HG03135 (cell line): ENCODE results near the gene DTNBP1.

ENCODE experiments used
- ATAC-seq: cut with Tn5 transposase; IDR thresholded peaks from one replicate; pipeline ENCODE4 v1.9.1; 2021; ENCODE audit warnings: mild to moderate bottlenecking, moderate library complexity; ENCODE audit not compliant: unreplicated experiment

The DTNBP1 gene

GRCh38 chr6:15489261-15489962 is 173.4 kb downstream of the DTNBP1 start:
- ATAC-seq = no peak

GRCh38 chr6:15487262-15487661 is 175.6 kb downstream of the DTNBP1 start:
- no peak for ATAC-seq

- ATAC-seq = no peak
Observed at GRCh38 chr6:15485936-15486335, 176.9 kb downstream of the DTNBP1 start.

GRCh38 chr6:15484821-15485220 is 178.0 kb downstream of the DTNBP1 start:
- no peak for ATAC-seq

- ATAC-seq = no peak
Observed at GRCh38 chr6:15484140-15484539, 178.7 kb downstream of the DTNBP1 start.

GRCh38 chr6:15483060-15483459 is 179.8 kb downstream of the DTNBP1 start:
- ATAC-seq = no peak

- ATAC-seq = no peak
Observed at GRCh38 chr6:15481390-15482291, 181.2 kb downstream of the DTNBP1 start.

- ATAC-seq = no peak
Observed at GRCh38 chr6:15480525-15480924, 182.3 kb downstream of the DTNBP1 start.

GRCh38 chr6:15479761-15480160 is 183.1 kb downstream of the DTNBP1 start:
- ATAC-seq = no peak

GRCh38 chr6:15477746-15478145 is 185.1 kb downstream of the DTNBP1 start:
- ATAC-seq = no peak

- ATAC-seq = no peak
Observed at GRCh38 chr6:15476631-15477380, 186.0 kb downstream of the DTNBP1 start.

GRCh38 chr6:15475872-15476271 is 187.0 kb downstream of the DTNBP1 start:
- ATAC-seq = no peak

- no peak for ATAC-seq
Observed at GRCh38 chr6:15475261-15475660, 187.6 kb downstream of the DTNBP1 start.

- no peak for ATAC-seq
Observed at GRCh38 chr6:15474196-15474595, 188.6 kb downstream of the DTNBP1 start.

GRCh38 chr6:15473741-15474161 is 189.1 kb downstream of the DTNBP1 start:
- no peak for ATAC-seq

GRCh38 chr6:15473174-15473573 is 189.7 kb downstream of the DTNBP1 start:
- ATAC-seq = no peak
